Stimulated activated CD4-positive, alpha-beta T cell treated with anti-CD3 and anti-CD28 coated beads, Interleukin-12 subunit alpha, Interleukin-12 subunit beta, amount 100 ng/mL, for 4 hours (primary cell): ENCODE measurements around the gene PTPRO.

Experiments used
- DNase-seq: peaks from one replicate; pipeline ENCODE4 v3.0.0-alpha.2; 2020

Gene PTPRO

GRCh38 chr12:15355766-15356165, 33.5 kb downstream of the PTPRO start:
- DNase-seq: no peak

- no peak for DNase-seq
Observed at GRCh38 chr12:15356951-15357364, 34.6 kb downstream of the PTPRO start.

DNA sequence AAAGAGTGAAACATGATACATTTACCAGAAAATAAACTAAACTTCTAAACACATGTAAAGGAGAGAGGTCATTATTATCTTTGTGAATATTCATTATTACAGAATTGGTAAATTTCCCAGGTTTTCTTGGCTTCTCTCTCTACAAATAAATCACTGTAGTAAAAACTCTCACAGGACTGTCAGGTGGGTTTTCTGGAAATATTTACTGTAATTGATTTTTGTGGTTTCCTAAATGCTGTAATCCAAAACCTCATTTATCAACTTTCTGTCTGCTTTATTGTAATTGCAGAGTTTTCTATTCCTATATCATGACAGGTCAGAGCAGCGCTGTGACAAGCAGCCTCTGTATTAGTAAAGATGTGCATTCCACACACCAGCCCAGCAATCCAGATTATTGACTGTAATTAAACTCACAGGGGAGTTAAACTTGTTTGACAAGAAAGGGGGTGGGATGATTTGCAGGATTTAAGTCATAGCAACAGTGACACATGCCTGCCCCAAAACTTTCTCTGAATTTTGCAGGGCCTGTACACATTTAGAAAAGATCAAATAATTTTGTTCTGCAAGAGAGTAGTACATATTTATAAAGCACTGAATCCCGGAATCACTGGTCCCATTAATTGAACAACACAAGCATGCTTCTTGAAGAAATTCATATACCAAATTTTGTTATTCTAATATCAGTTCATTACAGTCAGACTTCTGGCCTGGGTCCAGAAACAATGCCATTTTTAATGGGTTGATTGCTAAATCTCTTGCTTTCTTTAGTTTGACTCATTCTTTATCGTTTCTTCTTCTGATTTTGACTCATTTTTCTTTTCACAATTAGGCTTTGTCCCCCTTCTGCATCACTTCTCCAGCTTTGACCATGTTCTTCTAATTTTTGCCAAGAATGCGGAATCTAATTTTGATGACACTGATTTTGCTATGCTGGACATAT, 42.2 kb downstream of the PTPRO start:
- no peak for DNase-seq

- DNase-seq: no peak
Observed at GRCh38 chr12:15368812-15369211, 46.5 kb downstream of the PTPRO start.

GRCh38 chr12:15372352-15372751, 50.0 kb downstream of the PTPRO start:
- DNase-seq: no peak

GRCh38 chr12:15387772-15388171, 65.5 kb downstream of the PTPRO start:
- DNase-seq: no peak

DNA sequence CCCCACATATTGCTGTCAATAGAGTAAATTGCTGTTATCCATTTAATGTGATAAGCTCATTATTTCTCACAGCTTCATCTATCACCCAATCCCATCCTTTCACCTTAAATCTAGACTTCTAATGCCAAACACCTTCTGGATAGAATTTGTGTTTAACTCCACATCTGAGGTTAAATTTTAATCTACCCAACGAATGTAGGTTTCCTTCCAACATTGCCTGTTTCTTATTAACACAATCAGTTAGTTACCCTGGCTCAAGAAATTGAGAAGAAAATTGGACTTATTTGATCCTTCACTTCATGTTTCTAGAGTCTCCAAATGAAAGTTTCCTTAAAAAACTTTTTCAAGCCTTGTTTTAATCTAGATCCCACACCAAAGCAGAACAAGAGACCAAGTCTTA, 67.3 kb downstream of the PTPRO start:
- DNase-seq: no peak

GRCh38 chr12:15393037-15393436, 70.7 kb downstream of the PTPRO start:
- DNase-seq: no peak

GRCh38 chr12:15393995-15394394, 71.7 kb downstream of the PTPRO start:
- DNase-seq: no peak

- DNase-seq: no peak
Observed at GRCh38 chr12:15404485-15404884, 82.2 kb downstream of the PTPRO start.

DNA sequence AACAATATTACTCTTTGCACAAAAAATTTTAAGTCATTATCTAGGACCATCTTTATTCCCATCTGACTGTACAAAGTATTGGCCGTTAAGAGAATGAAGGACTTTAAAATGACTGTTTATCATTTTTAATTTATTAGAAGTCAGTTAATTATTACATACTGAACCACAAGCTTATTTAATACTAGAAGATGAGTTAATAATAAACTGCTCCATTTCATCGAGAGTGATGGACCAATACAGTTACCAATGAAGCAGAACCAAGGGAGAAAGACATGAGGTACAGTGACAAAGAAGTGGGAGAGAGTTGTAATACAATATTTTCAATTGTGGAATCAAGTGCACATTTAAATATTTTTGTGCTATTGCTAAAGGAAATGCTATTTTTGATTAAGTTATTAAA, 83.3 kb downstream of the PTPRO start:
- DNase-seq: no peak

- no peak for DNase-seq
Observed at GRCh38 chr12:15407025-15407424, 84.7 kb downstream of the PTPRO start.

DNA sequence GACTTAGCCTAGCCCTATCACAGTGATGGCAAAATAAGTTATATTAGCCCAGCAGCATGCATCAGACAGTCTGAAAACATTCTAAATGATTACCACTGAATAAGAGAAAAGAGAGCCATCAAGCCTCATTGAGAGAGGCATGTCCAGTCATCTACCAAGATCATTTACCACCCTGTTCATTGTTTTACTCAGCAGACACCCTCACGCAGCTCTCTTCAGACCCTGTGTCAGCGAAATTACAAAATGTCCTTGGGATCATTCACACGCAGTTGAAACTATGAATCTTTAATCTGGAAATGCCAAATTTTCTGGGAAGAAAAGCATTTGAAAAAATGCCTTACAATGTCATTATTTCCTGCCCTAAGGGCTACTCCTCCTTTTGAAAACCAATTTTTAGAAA, 89.5 kb downstream of the PTPRO start:
- DNase-seq: no peak

- DNase-seq: no peak
Observed at GRCh38 chr12:15417691-15418090, 95.4 kb downstream of the PTPRO start.

DNA sequence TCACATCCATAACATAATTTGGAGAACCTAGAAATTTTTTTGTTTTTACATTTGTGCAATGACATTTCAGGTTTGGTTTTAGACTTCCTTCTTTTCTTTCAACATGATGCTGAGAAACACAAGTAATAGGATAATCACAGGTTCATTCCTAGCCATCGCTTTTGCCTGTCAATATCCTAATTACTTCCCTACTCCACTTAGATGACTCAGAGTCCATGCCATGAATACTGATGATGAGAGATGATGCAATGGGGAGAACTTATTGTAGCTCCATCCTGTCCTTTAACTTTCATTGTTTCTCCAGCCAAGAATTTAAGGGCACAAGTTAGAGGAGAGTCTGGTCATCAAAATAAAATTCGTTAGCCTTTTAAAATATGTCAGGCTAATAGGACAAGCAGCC, 101.3 kb downstream of the PTPRO start:
- DNase-seq: no peak

DNA sequence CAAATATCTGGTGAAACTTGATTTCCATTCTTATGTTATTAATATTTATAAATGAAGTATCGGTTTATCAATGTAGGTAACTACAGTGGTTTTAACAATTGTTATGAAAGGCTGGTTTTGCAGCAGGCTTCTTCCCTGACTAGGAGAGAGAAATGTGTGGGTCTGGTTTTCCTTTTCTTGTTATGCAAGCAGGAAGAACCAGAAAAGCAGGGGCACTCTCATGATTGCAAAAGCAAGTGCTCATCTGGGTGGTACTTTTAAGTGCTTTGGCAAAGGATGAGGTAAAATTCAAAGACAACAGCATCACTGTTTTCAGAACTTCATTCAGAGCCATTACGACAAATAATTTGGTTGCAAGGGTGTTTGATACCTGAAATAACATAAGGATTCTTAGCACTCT, 105.6 kb downstream of the PTPRO start:
- no peak for DNase-seq

DNA sequence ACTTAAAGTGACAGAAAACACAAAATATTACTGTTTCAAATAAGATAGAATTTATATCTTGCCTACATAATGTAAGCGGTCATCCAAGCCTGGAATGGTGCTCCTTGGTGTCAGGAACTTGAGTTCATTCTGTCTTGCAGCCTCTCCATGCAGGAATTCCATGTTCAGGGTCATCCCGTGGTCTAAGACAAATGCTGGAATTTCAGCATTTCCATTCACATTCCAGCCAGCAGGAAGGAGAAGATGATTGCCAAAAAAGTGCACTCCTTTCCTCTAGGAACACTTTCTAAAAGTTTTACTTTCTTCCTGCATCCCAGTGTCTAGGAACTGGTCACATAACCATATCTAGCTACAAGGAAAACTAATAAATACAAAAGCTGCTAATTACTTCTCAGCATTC, 106.3 kb downstream of the PTPRO start:
- DNase-seq: no peak

- DNase-seq: no peak
Observed at GRCh38 chr12:15429262-15429661, 107.0 kb downstream of the PTPRO start.

- no peak for DNase-seq
Observed at GRCh38 chr12:15435597-15435996, 113.3 kb downstream of the PTPRO start.

- no peak for DNase-seq
Observed at GRCh38 chr12:15439459-15439858, 117.2 kb downstream of the PTPRO start.

- DNase-seq: no peak
Observed at GRCh38 chr12:15443050-15443449, 120.7 kb downstream of the PTPRO start.

GRCh38 chr12:15443611-15444010, 121.3 kb downstream of the PTPRO start:
- DNase-seq: no peak

GRCh38 chr12:15444523-15444922, 122.2 kb downstream of the PTPRO start:
- no peak for DNase-seq

GRCh38 chr12:15446807-15447206, 124.5 kb downstream of the PTPRO start:
- no peak for DNase-seq

DNA sequence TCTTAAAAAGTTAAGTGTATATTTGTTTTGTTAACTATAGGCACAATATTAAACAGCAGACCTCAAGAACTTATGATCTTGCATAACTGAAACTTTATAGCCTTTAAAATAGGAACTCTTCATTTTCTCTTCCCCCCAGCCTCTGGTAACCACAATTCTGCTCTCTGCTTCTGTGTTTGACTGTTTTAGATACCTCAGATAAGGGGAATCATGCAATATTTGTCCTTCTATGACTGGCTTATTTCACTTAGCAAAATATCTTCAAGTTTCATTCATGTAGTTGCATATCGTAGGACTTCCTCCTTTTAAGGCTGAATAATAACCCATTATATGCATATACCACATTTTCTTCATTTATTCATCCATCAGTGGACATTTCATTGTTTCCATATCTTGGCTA, 131.3 kb downstream of the PTPRO start:
- DNase-seq: no peak
